Measurements from ENCODE around the gene KRTAP5-9.
"Not testable (repeated sequence)": the region's sequence is repeated elsewhere in the genome, so short reads cannot be mapped to it uniquely, and the experiment has no call there.

The KRTAP5-9 gene

DNA sequence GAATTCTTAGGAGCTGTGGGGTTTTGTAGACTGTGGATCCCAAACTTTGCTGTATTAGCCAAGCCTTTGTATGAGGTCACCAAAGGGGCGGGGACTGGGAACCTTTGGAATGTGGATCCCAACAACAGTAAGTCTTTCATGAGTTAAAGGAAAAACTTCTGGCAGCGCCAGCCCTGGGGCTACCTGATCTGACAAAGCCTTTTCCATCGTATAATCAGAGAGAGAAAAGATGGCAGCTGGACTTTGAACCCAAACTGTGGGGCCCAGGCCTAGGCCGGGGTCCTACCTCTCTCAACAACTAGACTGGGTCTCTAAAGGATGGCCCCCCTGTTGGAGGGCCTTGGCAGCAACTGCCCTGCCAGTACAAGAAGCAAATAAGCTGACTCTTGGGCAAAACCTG lies 40.1 kb downstream of the KRTAP5-9 start:
- DNase-seq = not testable (repeated sequence)

GRCh38 chr11:71588822-71589545 lies 40.8 kb downstream of the KRTAP5-9 start:
- not testable (repeated sequence) for DNase-seq

- not testable (repeated sequence) for DNase-seq
These were observed 41.3 kb downstream of the KRTAP5-9 start for GRCh38 chr11:71589546-71589920.
